HepG2 (cell line): ENCODE results near the gene EVI5. TPM values are rescaled to one million over a fixed set of nuclear protein-coding genes. Genes with fewer than 3 reads are reported as not detected.

Source experiments
- ATAC-seq: fragments of 200-7000 bp; cut with Tn5 transposase; 3 replicates; pipeline ENCODE4 v1.9.1; 2020; ENCODE audit warnings: mild to moderate bottlenecking, moderate library complexity
- BruUV-seq: library from RNA; stranded (reverse); fragments of 400-500 nt; replicated peaks from 2 replicates; lab custom pipeline; 2021; lab: Mats Ljungman, UMichigan
- CTCF ChIA-PET: fragments of 300-600 bp; formaldehyde crosslinking; extraction: SDS; loops from one replicate; lab custom pipeline; 2021; ENCODE audit warnings: low total read pairs, inconsistent platforms, low intra/inter-chr PET ratio; lab: Yijun Ruan, JAX
- POLR2A ChIA-PET: fragments of 350-600 bp; sonication (Branson Sonifier 250); formaldehyde crosslinking; loops from one replicate; lab custom pipeline; 2020; ENCODE audit warnings: antibody characterized with exemption, inconsistent platforms; lab: Yijun Ruan, JAX
- DNase-seq: peaks from one replicate; pipeline ENCODE4 v3.0.0-alpha.2; 2015; ENCODE audit warnings: low spot score
- FAIRE-seq: peaks from 3 replicates; lab custom pipeline; 2011; peaks lifted over from hg19 to GRCh38; lab: Jason Lieb, UNC
- H2AFZ ChIP-seq: one replicate; pipeline ENCODE4 v1.6.1; 2011; ENCODE audit warnings: low read length, inconsistent platforms
- H3K27ac ChIP-seq: fragments of 300-600 bp; 3 replicates; pipeline ENCODE4 v1.8.0; 2011; ENCODE audit warnings: mixed run types, mild to moderate bottlenecking, mixed read lengths, low read length, inconsistent platforms; ENCODE audit not compliant: insufficient read depth; ENCODE audit errors: extremely low read length
- H3K27me3 ChIP-seq, 2 experiments: fragments of 200-600 bp in 1 of 2; 2 replicates in 1 of 2; 3 replicates in 1 of 2; pipeline versions ENCODE4 v1.6.0 to v1.8.0; 2011; ENCODE audit warnings: low read length in 2 of 2, mild to moderate bottlenecking in 2 of 2, moderate library complexity in 2 of 2, inconsistent platforms in 1 of 2; ENCODE audit not compliant: insufficient read depth in 2 of 2, control insufficient read depth in 1 of 2
- H3K36me3 ChIP-seq, 2 experiments: fragments of 200-600 bp in 1 of 2; replicated peaks in 1 of 2; 2 replicates in 1 of 2; 3 replicates in 1 of 2; pipeline versions ENCODE4 v1.5.1 to v1.8.0; 2011; ENCODE audit warnings: low read length in 2 of 2, inconsistent platforms in 1 of 2; ENCODE audit not compliant: insufficient read depth in 2 of 2, control insufficient read depth in 1 of 2
- H3K4me1 ChIP-seq: 2 replicates; pipeline ENCODE4 v1.5.1; 2012; ENCODE audit warnings: low read length, inconsistent platforms; ENCODE audit not compliant: insufficient read depth
- H3K4me2 ChIP-seq: 2 replicates; pipeline ENCODE4 v1.6.0; 2011; ENCODE audit warnings: low read depth, low read length, inconsistent platforms
- H3K4me3 ChIP-seq, 3 experiments: fragments of 200-600 bp in 1 of 3; sonication (generic), shearing (Covaris generic) in 1 of 3; replicated peaks in 1 of 3; 2 replicates each; pipeline ENCODE4 v1.5.1; 2011 to 2016; ENCODE audit warnings: low read length in 3 of 3, inconsistent platforms in 2 of 3, low read depth in 2 of 3, mild to moderate bottlenecking in 2 of 3, control low read depth in 1 of 3, mixed read lengths in 1 of 3; ENCODE audit not compliant: insufficient read depth in 1 of 3
- H3K79me2 ChIP-seq: one replicate; pipeline ENCODE4 v1.6.1; 2011; ENCODE audit warnings: low read length, inconsistent platforms; ENCODE audit not compliant: insufficient read depth
- H3K9ac ChIP-seq: 2 replicates; pipeline ENCODE4 v1.6.0; 2011; ENCODE audit warnings: mild to moderate bottlenecking, low read depth, low read length, inconsistent platforms; ENCODE audit not compliant: insufficient read depth
- H3K9me3 ChIP-seq: 2 replicates; pipeline ENCODE4 v1.5.1; 2012; ENCODE audit warnings: mild to moderate bottlenecking, low read length
- H4K20me1 ChIP-seq: 2 replicates; pipeline ENCODE4 v1.6.0; 2011; ENCODE audit warnings: inconsistent platforms, mild to moderate bottlenecking, low read length, moderate library complexity; ENCODE audit not compliant: insufficient read depth
- FOXP1 ChIP-seq, 2 experiments: fragments of 450-650 bp in 1 of 2; IDR thresholded peaks; 2 replicates each; pipeline ENCODE4 v1.6.1; 2017 to 2018; ENCODE audit warnings: antibody characterized with exemption in 1 of 2
- HOXD1 ChIP-seq: sonication (generic); formaldehyde crosslinking; IDR thresholded peaks from 2 replicates; pipeline ENCODE4 v1.5.0; 2020; ENCODE audit warnings: missing genetic modification reagents
- MED8 ChIP-seq: sonication (generic); formaldehyde crosslinking; IDR thresholded peaks from 2 replicates; pipeline ENCODE4 v1.8.1; 2023; ENCODE audit warnings: mild to moderate bottlenecking, missing genetic modification reagents; ENCODE audit not compliant: insufficient replicate concordance
- MLLT10 ChIP-seq: sonication (generic); formaldehyde crosslinking; IDR thresholded peaks from 2 replicates; pipeline ENCODE4 v1.4.0; 2020; ENCODE audit warnings: missing genetic modification reagents
- NR2F6 ChIP-seq, 2 experiments: IDR thresholded peaks; 2 replicates each; pipeline ENCODE4 v1.6.1; 2016; ENCODE audit warnings: antibody characterized with exemption in 1 of 2, mild to moderate bottlenecking in 1 of 2
- PRDM4 ChIP-seq: sonication (generic); formaldehyde crosslinking; IDR thresholded peaks from 2 replicates; pipeline ENCODE4 v1.9.0; 2021; ENCODE audit warnings: missing genetic modification reagents, borderline replicate concordance
- SETDB1 ChIP-seq: sonication (generic); formaldehyde crosslinking; IDR thresholded peaks from 2 replicates; pipeline ENCODE4 v1.5.1; 2020; ENCODE audit warnings: missing genetic modification reagents, mild to moderate bottlenecking, borderline replicate concordance
- ZC3H13 ChIP-seq: sonication (generic); formaldehyde crosslinking; IDR thresholded peaks from 2 replicates; pipeline ENCODE4 v1.8.1; 2023; ENCODE audit warnings: mild to moderate bottlenecking, missing genetic modification reagents, moderate library complexity
- ZNF24 ChIP-seq: fragments of 450-650 bp; IDR thresholded peaks from 2 replicates; pipeline ENCODE4 v1.6.1; 2017; ENCODE audit warnings: antibody characterized with exemption, mild to moderate bottlenecking
- ZNF441 ChIP-seq: sonication (generic); formaldehyde crosslinking; IDR thresholded peaks from 2 replicates; pipeline ENCODE4 v1.7.0; 2021; ENCODE audit warnings: missing genetic modification reagents, borderline replicate concordance
- ZNF569 ChIP-seq: sonication (generic); formaldehyde crosslinking; IDR thresholded peaks from 2 replicates; pipeline ENCODE4 v1.5.0; 2020; ENCODE audit warnings: mild to moderate bottlenecking, missing genetic modification reagents, moderate library complexity, borderline replicate concordance
- ZNF570 ChIP-seq: sonication (generic); formaldehyde crosslinking; IDR thresholded peaks from 2 replicates; pipeline ENCODE4 v1.4.0; 2020; ENCODE audit warnings: mild to moderate bottlenecking, missing genetic modification reagents, borderline replicate concordance
- ZNF720 ChIP-seq: sonication (generic); formaldehyde crosslinking; IDR thresholded peaks from 2 replicates; pipeline ENCODE4 v1.4.0; 2020; ENCODE audit warnings: missing genetic modification reagents
- ZNF724P ChIP-seq: sonication (generic); formaldehyde crosslinking; IDR thresholded peaks from 2 replicates; pipeline ENCODE4 v1.8.0; 2022; ENCODE audit warnings: missing genetic modification reagents, borderline replicate concordance
- ZNF746 ChIP-seq: sonication (generic); formaldehyde crosslinking; IDR thresholded peaks from 2 replicates; pipeline ENCODE4 v1.8.0; 2022; ENCODE audit warnings: mild to moderate bottlenecking, missing genetic modification reagents
- ZNF891 ChIP-seq: sonication (generic); formaldehyde crosslinking; IDR thresholded peaks from 2 replicates; pipeline ENCODE4 v1.5.0; 2020; ENCODE audit warnings: mild to moderate bottlenecking, missing genetic modification reagents
- whole genome bisulfite sequencing: methylation state at CpG from one replicate; pipeline ENCODE4 v1.1.6; 2017; ENCODE audit warnings: low lambda C conversion rate; 5-methylcytosine and 5-hydroxymethylcytosine counted together
- in situ Hi-C: cut with HindIII; loops from 2 replicates; pipeline ENCODE4 v1.10.0; 2017; ENCODE audit warnings: low pct_unique_long_range_greater_than_20kb; ENCODE audit not compliant: extremely low pct_ligation_motif_present
- intact Hi-C: fragments of 100-400 bp; cut with micrococcal nuclease; formaldehyde crosslinking; loops from one replicate; pipeline ENCODE4 v1.10.0; 2022; ENCODE audit not compliant: unreplicated experiment
- polyA plus RNA-seq, 8 experiments: library from polyadenylated mRNA; depleted of rRNA in 3 of 8; stranded (reverse) in 7 of 8; unstranded in 1 of 8; fragments of >200 nt; fragmentation: Illumina TruSeq in 4 of 8; extraction: Trizol in 4 of 8; gene quantifications; 2 replicates each; pipeline versions ENCODE4 v1.2.1 to v1.2.3, GENCODE V29; 2011 to 2016; ENCODE audit warnings: low read depth in 4 of 8, missing spikeins in 1 of 8, mixed read lengths in 1 of 8; ENCODE audit not compliant: insufficient read depth in 1 of 8
- total RNA-seq, 5 experiments: library from RNA; depleted of rRNA; stranded (reverse); fragments of >200 nt; fragmentation: Illumina TruSeq; extraction: Trizol; gene quantifications; 2 replicates each; pipeline ENCODE4 v1.2.3, GENCODE V29; 2016; ENCODE audit warnings: low read depth in 1 of 5
- TF ChIP-seq, protein P1 (sequence below): sonication (generic); formaldehyde crosslinking; IDR thresholded peaks from 2 replicates; pipeline ENCODE4 v1.4.0; 2020; ENCODE audit warnings: mild to moderate bottlenecking, missing genetic modification reagents, borderline replicate concordance
- TF ChIP-seq, protein P2 (sequence below): sonication (generic); formaldehyde crosslinking; IDR thresholded peaks from 2 replicates; pipeline ENCODE4 v1.4.0; 2020; ENCODE audit warnings: missing genetic modification reagents

The EVI5 gene
- total and polyA plus RNA-seq, 2 of the 13 experiments (the other 11 are each of a cell fraction or from before 2014, with no cell fraction given) = 4.0 to 12.6 TPM

DNA sequence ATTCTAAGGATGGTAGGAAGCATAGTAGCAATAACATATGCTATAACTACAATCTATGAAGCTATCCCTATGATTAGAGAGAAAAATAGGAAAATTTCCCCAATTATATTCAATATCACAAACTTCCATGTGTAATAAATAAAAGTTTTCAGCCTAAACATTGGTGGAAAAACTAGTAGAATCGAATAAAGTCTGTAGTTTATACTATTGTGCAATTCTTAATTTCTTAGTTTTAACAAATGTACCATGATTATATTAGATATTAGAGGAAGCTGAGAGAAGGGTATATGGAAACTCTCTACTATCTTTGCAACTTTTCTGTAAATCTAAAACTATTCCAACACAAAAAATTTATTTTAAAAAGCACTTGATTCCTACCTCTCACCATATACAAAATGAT, 284.4 kb downstream of the EVI5 start:
- FAIRE-seq = no peak
- Histone ChIP-seq H3K4me1 (peaks cover 30% of the 10 kb centered on the region), H3K27me3 (no peaks in the 10 kb centered on the region), H2AFZ (no peak overlapping the region), H4K20me1 (no peaks in the 10 kb centered on the region), H3K79me2 (no peaks in the 10 kb centered on the region), H3K9ac (no peak overlapping the region), H3K27ac (no peak overlapping the region), H3K36me3 (no peaks in the 10 kb centered on the region), H3K9me3 (no peaks in the 10 kb centered on the region), H3K4me2 (no peak overlapping the region), H3K4me3 (no peak overlapping the region)
- no TSS peak for BruUV-seq
- 17% methylated on average over 1 of the region's 1 CpG for WGBS
- TF ChIP-seq ZNF570 (no peak), ZNF891 (CRISPR knock-in tag) (no peak), ZNF724P (no peak), ZNF746 (CRISPR knock-in tag) (no peak), FOXP1 (IDR thresholded peaks at IDR 0.05) (no peak), FOXP1 (CRISPR knock-in tag; IDR thresholded peaks at IDR 0.05) (no peak), SETDB1 (CRISPR knock-in tag) (no peak), ZNF569 (CRISPR knock-in tag) (no peak), MLLT10 (CRISPR knock-in tag) (no peak), ZC3H13 (CRISPR knock-in tag) (no peak), ZNF24 (no peak), ZNF441 (CRISPR knock-in tag) (no peak), NR2F6 (IDR thresholded peaks at IDR 0.05) (no peak), NR2F6 (CRISPR knock-in tag; IDR thresholded peaks at IDR 0.05) (no peak), HOXD1 (CRISPR knock-in tag) (no peak), PRDM4 (CRISPR knock-in tag) (no peak), ZNF720 (CRISPR knock-in tag) (no peak), MED8 (CRISPR knock-in tag) (no peak)
- TF ChIP-seq, protein P1, sequence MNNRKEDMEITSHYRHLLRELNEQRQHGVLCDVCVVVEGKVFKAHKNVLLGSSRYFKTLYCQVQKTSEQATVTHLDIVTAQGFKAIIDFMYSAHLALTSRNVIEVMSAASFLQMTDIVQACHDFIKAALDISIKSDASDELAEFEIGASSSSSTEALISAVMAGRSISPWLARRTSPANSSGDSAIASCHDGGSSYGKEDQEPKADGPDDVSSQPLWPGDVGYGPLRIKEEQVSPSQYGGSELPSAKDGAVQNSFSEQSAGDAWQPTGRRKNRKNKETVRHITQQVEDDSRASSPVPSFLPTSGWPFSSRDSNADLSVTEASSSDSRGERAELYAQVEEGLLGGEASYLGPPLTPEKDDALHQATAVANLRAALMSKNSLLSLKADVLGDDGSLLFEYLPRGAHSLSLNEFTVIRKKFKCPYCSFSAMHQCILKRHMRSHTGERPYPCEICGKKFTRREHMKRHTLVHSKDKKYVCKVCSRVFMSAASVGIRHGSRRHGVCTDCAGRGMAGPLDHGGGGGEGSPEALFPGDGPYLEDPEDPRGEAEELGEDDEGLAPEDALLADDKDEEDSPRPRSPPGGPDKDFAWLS (CRISPR knock-in tag) = no peak
- TF ChIP-seq, protein P2, sequence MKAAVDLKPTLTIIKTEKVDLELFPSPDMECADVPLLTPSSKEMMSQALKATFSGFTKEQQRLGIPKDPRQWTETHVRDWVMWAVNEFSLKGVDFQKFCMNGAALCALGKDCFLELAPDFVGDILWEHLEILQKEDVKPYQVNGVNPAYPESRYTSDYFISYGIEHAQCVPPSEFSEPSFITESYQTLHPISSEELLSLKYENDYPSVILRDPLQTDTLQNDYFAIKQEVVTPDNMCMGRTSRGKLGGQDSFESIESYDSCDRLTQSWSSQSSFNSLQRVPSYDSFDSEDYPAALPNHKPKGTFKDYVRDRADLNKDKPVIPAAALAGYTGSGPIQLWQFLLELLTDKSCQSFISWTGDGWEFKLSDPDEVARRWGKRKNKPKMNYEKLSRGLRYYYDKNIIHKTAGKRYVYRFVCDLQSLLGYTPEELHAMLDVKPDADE (CRISPR knock-in tag) = no peak
- intact Hi-C loops = no loop called here
- no peak for DNase-seq
- in situ Hi-C loops = no loop called here
- ChIA-PET POLR2A (no interaction called here), CTCF (no interaction called here)
- no peak for ATAC-seq
